Measurements from ENCODE around the gene RLN1.
"Not testable (repeated sequence)": the region's sequence is repeated elsewhere in the genome, so short reads cannot be mapped to it uniquely, and the experiment has no call there.

The RLN1 gene, protein sequence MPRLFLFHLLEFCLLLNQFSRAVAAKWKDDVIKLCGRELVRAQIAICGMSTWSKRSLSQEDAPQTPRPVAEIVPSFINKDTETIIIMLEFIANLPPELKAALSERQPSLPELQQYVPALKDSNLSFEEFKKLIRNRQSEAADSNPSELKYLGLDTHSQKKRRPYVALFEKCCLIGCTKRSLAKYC

GRCh38 chr9:5338992-5339981, at the start of gene RLN1:
Gene RLN1, minus strand, starts transcription at chr9:5339876. Its CDS starts 130 bp downstream, at chr9:5339746.
- not testable (repeated sequence) for H3K9ac ChIP-seq (ENCODE audit: low read length); H3K27ac ChIP-seq (ENCODE audit: low read depth, low read length); H3K36me3 ChIP-seq (ENCODE audit: control insufficient read depth, insufficient read depth, low read length); H3K9me3 ChIP-seq (ENCODE audit: control insufficient read depth, insufficient read depth, low read depth, low read length); H3K27me3 ChIP-seq (ENCODE audit: control insufficient read depth, insufficient read depth, low read length); H3K4me1 ChIP-seq (ENCODE audit: control insufficient read depth, insufficient read depth, low read length)
- H3K4me3 ChIP-seq (ENCODE audit: low read depth, low read length): peak within 1 kb of the TSS; percentile 40

- no peaks in the 10 kb centered on the region for H3K4me1 ChIP-seq (ENCODE audit: control insufficient read depth, insufficient read depth, low read length)
- no peak overlapping the region for H3K27ac ChIP-seq (ENCODE audit: low read depth, low read length)
- no peaks in the 10 kb centered on the region for H3K36me3 ChIP-seq (ENCODE audit: control insufficient read depth, insufficient read depth, low read length)
- no peaks in the 10 kb centered on the region for H3K27me3 ChIP-seq (ENCODE audit: control insufficient read depth, insufficient read depth, low read length)
- no peaks in the 10 kb centered on the region for H3K9me3 ChIP-seq (ENCODE audit: control insufficient read depth, insufficient read depth, low read depth, low read length)
- H3K9ac ChIP-seq (ENCODE audit: low read length): no peak overlapping the region
- H3K4me3 ChIP-seq (ENCODE audit: low read depth, low read length): no peak overlapping the region
Measured at GRCh38 chr9:5389109-5389732, 49.5 kb upstream of the RLN1 start.

- Histone ChIP-seq H3K36me3 (ENCODE audit: control insufficient read depth, insufficient read depth, low read length) (no peaks in the 10 kb centered on the region), H3K27me3 (ENCODE audit: control insufficient read depth, insufficient read depth, low read length) (no peaks in the 10 kb centered on the region), H3K9me3 (ENCODE audit: control insufficient read depth, insufficient read depth, low read depth, low read length) (no peaks in the 10 kb centered on the region), H3K27ac (ENCODE audit: low read depth, low read length) (no peak overlapping the region), H3K4me1 (ENCODE audit: control insufficient read depth, insufficient read depth, low read length) (no peaks in the 10 kb centered on the region), H3K9ac (ENCODE audit: low read length) (no peak overlapping the region), H3K4me3 (ENCODE audit: low read depth, low read length) (no peak overlapping the region)
Measured at GRCh38 chr9:5388026-5388819, 48.5 kb upstream of the RLN1 start.

- no peak overlapping the region for H3K9ac ChIP-seq (ENCODE audit: low read length)
- no peaks in the 10 kb centered on the region for H3K9me3 ChIP-seq (ENCODE audit: control insufficient read depth, insufficient read depth, low read depth, low read length)
- no peaks in the 10 kb centered on the region for H3K27me3 ChIP-seq (ENCODE audit: control insufficient read depth, insufficient read depth, low read length)
Measured at GRCh38 chr9:5384436-5384835, 44.8 kb upstream of the RLN1 start.

DNA sequence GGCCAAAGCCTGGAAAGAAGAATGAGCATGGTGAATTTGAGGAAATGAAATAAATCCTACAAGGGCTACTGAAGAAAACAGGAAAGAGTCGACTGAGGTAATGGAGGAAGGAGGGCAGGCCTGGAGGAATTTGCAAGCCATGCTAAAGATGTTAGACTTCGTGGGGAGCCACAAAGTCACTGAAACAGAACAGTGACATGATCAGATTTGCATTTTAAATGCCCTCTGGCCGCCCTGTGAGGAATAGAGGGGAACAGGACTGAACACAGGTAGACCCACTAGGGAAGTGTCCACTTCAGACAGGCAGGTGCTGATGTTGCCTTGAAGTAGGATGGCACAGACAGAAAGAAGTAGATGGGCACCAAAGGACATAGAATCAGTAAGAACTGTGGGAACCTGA, 42.8 kb upstream of the RLN1 start:
- Histone ChIP-seq H3K27me3 (ENCODE audit: control insufficient read depth, insufficient read depth, low read length) (no peaks in the 10 kb centered on the region), H3K9me3 (ENCODE audit: control insufficient read depth, insufficient read depth, low read depth, low read length) (no peaks in the 10 kb centered on the region), H3K27ac (ENCODE audit: low read depth, low read length) (no peak overlapping the region), H3K4me3 (ENCODE audit: low read depth, low read length) (no peak overlapping the region), H3K4me1 (ENCODE audit: control insufficient read depth, insufficient read depth, low read length) (no peaks in the 10 kb centered on the region), H3K36me3 (ENCODE audit: control insufficient read depth, insufficient read depth, low read length) (no peaks in the 10 kb centered on the region), H3K9ac (ENCODE audit: low read length) (no peak overlapping the region)

More at GRCh38 chr9:5384436-5384835, 44.8 kb upstream of the RLN1 start:
- Histone ChIP-seq H3K27ac (ENCODE audit: low read depth, low read length) (no peak overlapping the region), H3K4me1 (ENCODE audit: control insufficient read depth, insufficient read depth, low read length) (no peaks in the 10 kb centered on the region), H3K4me3 (ENCODE audit: low read depth, low read length) (no peak overlapping the region), H3K36me3 (ENCODE audit: control insufficient read depth, insufficient read depth, low read length) (no peaks in the 10 kb centered on the region)

DNA sequence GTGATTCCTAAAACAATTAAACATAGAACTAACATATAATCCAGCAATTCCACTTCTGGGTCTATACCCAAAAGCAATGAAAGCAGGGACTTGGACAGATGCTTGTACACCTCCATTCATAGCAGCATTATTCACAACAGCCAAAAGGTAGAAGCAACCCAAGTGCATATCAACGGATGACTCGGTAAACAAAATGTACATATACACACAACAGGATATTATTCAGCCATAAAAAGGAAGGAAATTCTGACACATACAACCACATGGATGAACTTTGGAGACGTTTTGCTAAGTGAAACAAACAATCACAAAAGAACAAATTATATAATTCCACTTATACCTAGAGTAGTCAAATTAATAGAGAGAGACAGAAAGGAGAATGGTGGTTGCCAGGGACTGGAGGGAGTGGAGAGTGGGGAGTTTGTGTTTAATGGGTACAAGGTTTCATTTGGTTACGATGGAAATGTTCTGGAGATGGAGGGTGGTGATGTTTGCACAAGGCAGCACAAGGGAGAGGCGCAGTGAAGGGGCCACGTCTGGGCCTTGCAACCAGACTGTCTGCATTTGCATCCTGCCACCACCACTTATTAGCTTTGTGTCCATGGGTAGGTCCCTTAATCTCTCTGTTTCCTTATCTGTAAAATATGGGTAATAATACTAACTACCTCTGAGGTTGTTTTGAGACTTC, 36.3 kb upstream of the RLN1 start:
- Histone ChIP-seq H3K36me3 (ENCODE audit: control insufficient read depth, insufficient read depth, low read length) (no peaks in the 10 kb centered on the region), H3K27me3 (ENCODE audit: control insufficient read depth, insufficient read depth, low read length) (no peaks in the 10 kb centered on the region), H3K9ac (ENCODE audit: low read length) (no peak overlapping the region), H3K9me3 (ENCODE audit: control insufficient read depth, insufficient read depth, low read depth, low read length) (no peaks in the 10 kb centered on the region), H3K27ac (ENCODE audit: low read depth, low read length) (no peak overlapping the region), H3K4me3 (ENCODE audit: low read depth, low read length) (no peak overlapping the region), H3K4me1 (ENCODE audit: control insufficient read depth, insufficient read depth, low read length) (no peaks in the 10 kb centered on the region)

- H3K27ac ChIP-seq (ENCODE audit: low read depth, low read length): no peak overlapping the region
- H3K9ac ChIP-seq (ENCODE audit: low read length): no peak overlapping the region
- H3K9me3 ChIP-seq (ENCODE audit: control insufficient read depth, insufficient read depth, low read depth, low read length): no peaks in the 10 kb centered on the region
- no peaks in the 10 kb centered on the region for H3K27me3 ChIP-seq (ENCODE audit: control insufficient read depth, insufficient read depth, low read length)
- H3K4me3 ChIP-seq (ENCODE audit: low read depth, low read length): no peak overlapping the region
- no peaks in the 10 kb centered on the region for H3K4me1 ChIP-seq (ENCODE audit: control insufficient read depth, insufficient read depth, low read length)
- H3K36me3 ChIP-seq (ENCODE audit: control insufficient read depth, insufficient read depth, low read length): no peaks in the 10 kb centered on the region
Measured at GRCh38 chr9:5375091-5375490, 35.4 kb upstream of the RLN1 start.

- Histone ChIP-seq H3K27me3 (ENCODE audit: control insufficient read depth, insufficient read depth, low read length) (no peaks in the 10 kb centered on the region), H3K9ac (ENCODE audit: low read length) (no peak overlapping the region), H3K27ac (ENCODE audit: low read depth, low read length) (no peak overlapping the region), H3K36me3 (ENCODE audit: control insufficient read depth, insufficient read depth, low read length) (no peaks in the 10 kb centered on the region), H3K9me3 (ENCODE audit: control insufficient read depth, insufficient read depth, low read depth, low read length) (no peaks in the 10 kb centered on the region), H3K4me1 (ENCODE audit: control insufficient read depth, insufficient read depth, low read length) (no peaks in the 10 kb centered on the region), H3K4me3 (ENCODE audit: low read depth, low read length) (no peak overlapping the region)
Measured at GRCh38 chr9:5364294-5365024, 24.8 kb upstream of the RLN1 start.

GRCh38 chr9:5361326-5362010, 21.8 kb upstream of the RLN1 start:
- Histone ChIP-seq H3K27me3 (ENCODE audit: control insufficient read depth, insufficient read depth, low read length) (no peaks in the 10 kb centered on the region), H3K9me3 (ENCODE audit: control insufficient read depth, insufficient read depth, low read depth, low read length) (no peaks in the 10 kb centered on the region)

More at GRCh38 chr9:5361326-5362010, 21.8 kb upstream of the RLN1 start:
- Histone ChIP-seq H3K36me3 (ENCODE audit: control insufficient read depth, insufficient read depth, low read length) (no peaks in the 10 kb centered on the region), H3K27ac (ENCODE audit: low read depth, low read length) (no peak overlapping the region), H3K4me1 (ENCODE audit: control insufficient read depth, insufficient read depth, low read length) (no peaks in the 10 kb centered on the region), H3K9ac (ENCODE audit: low read length) (no peak overlapping the region), H3K4me3 (ENCODE audit: low read depth, low read length) (no peak overlapping the region)

Measured in HUES6 (cell line).